Measurements from ENCODE around the gene SUSD4. TPM values are rescaled to one million over a fixed set of nuclear protein-coding genes. Genes with fewer than 3 reads are reported as not detected.

Gene SUSD4
- total and polyA plus RNA-seq, 2 of the 4 experiments (the other 2 are of a cell fraction), result 1.8 to 2.7 TPM

GRCh38 chr1:223312273-223312672, 51.7 kb downstream of the SUSD4 start:
- no peak overlapping the region for H3K4me2 ChIP-seq (ENCODE audit: low read depth, low read length)
- intact Hi-C loops (cut with micrococcal nuclease) (no loop called here), dilution Hi-C loops (cut with HindIII; ENCODE audit: low sequenced_read_pairs, unreplicated experiment) (no loop called here), in situ Hi-C loops (cut with MboI; ENCODE audit: low sequenced_read_pairs) (no loop called here)
- H3K27ac ChIP-seq (ENCODE audit: insufficient read depth, low read length), result no peak overlapping the region
- H2AK9ac ChIP-seq (replicated peaks; ENCODE audit: low read depth, low read length, poor library complexity), result no peak overlapping the region
- no peaks in the 10 kb centered on the region for H3K9me1 ChIP-seq (ENCODE audit: insufficient read depth, low read length)
- H3K4ac ChIP-seq (ENCODE audit: low read depth, low read length), result no peak overlapping the region
- H3K27me3 ChIP-seq (ENCODE audit: control insufficient read depth, insufficient read depth, low read length), result peaks cover 2% of the 10 kb centered on the region
- BruUV-seq (replicated peaks), result no TSS peak
- H3K9ac ChIP-seq (ENCODE audit: low read depth, low read length), result no peak overlapping the region
- H2AFZ ChIP-seq (replicated peaks; ENCODE audit: low read length, poor library complexity), result no peak overlapping the region
- H3K14ac ChIP-seq (replicated peaks; ENCODE audit: low read depth, low read length), result no peak overlapping the region
- no peaks in the 10 kb centered on the region for H3K9me3 ChIP-seq (ENCODE audit: control insufficient read depth, insufficient read depth, low read length)
- no peak overlapping the region for H3K4me3 ChIP-seq (ENCODE audit: insufficient read depth, low read depth, low read length)
- no peaks in the 10 kb centered on the region for H4K20me1 ChIP-seq (ENCODE audit: insufficient read depth, low read length)
- no peak overlapping the region for H2AK5ac ChIP-seq (ENCODE audit: low read depth, low read length)
- no peak overlapping the region for H4K5ac ChIP-seq (ENCODE audit: low read depth, low read length)
- H3K23ac ChIP-seq (ENCODE audit: low read depth, low read length), result no peak overlapping the region
- no peak for TF ChIP-seq ELK1 (IDR thresholded peaks at IDR 0.05; ENCODE audit: borderline replicate concordance, low read depth, low read length)
- TF ChIP-seq RAD21 (IDR thresholded peaks at IDR 0.05; ENCODE audit: low read length), result no peak
- no peak for TF ChIP-seq RFX5 (IDR thresholded peaks at IDR 0.05; ENCODE audit: low read depth, low read length)
- TF ChIP-seq SMC3 (IDR thresholded peaks at IDR 0.05; ENCODE audit: low read depth, low read length), result no peak
- TF ChIP-seq POLR2A (IDR thresholded peaks at IDR 0.05; ENCODE audit: low read depth, low read length), result no peak
- TF ChIP-seq RCOR1 (IDR thresholded peaks at IDR 0.05; ENCODE audit: insufficient replicate concordance, low read length), result no peak
- TF ChIP-seq FOS (IDR thresholded peaks at IDR 0.05; ENCODE audit: low read depth, low read length), result no peak
- no peak for TF ChIP-seq MAZ (IDR thresholded peaks at IDR 0.05; ENCODE audit: borderline replicate concordance, low read depth, low read length)
- no peak for TF ChIP-seq CEBPB (IDR thresholded peaks at IDR 0.05; ENCODE audit: low read depth, low read length)
- no peak for TF ChIP-seq BHLHE40 (IDR thresholded peaks at IDR 0.05; ENCODE audit: low read depth, low read length)
- no peak for TF ChIP-seq CHD1 (IDR thresholded peaks at IDR 0.05; ENCODE audit: low read depth, low read length)
- no peak overlapping the region for H4K91ac ChIP-seq (ENCODE audit: insufficient read depth, low read depth, low read length)
- no peak overlapping the region for H2BK120ac ChIP-seq (ENCODE audit: low read depth, low read length)
- H4K8ac ChIP-seq (ENCODE audit: low read depth in 2 of 2, low read length in 2 of 2), result no peak overlapping the region
- no peaks in the 10 kb centered on the region for H3K79me1 ChIP-seq (ENCODE audit: low read depth in 1 of 2, low read length in 2 of 2)
- no CpG with 5 or more reads among the region's 2 CpGs for WGBS, 2 experiments (ENCODE audit: extremely low coverage in 2 of 2, insufficient read length in 1 of 2)
- no peak for ATAC-seq (ENCODE audit: low read depth)
- ChIA-PET CTCF (no interaction called here), POLR2A (ENCODE audit: unreplicated experiment) (no interaction called here)
- no peak for DNase-seq
- H2BK20ac ChIP-seq (ENCODE audit: low read depth, low read length), result no peak overlapping the region
- H3K4me1 ChIP-seq (ENCODE audit: control insufficient read depth, insufficient read depth, low read length), result no peaks in the 10 kb centered on the region
- H3K56ac ChIP-seq (ENCODE audit: extremely low read depth, insufficient read depth, low read length), result no peak overlapping the region
- H2BK15ac ChIP-seq (ENCODE audit: low read depth, low read length), result no peak overlapping the region
- H2BK5ac ChIP-seq (ENCODE audit: low read depth, low read length, poor library complexity, severe bottlenecking), result no peak overlapping the region
- H3K18ac ChIP-seq (ENCODE audit: low read depth, low read length), result no peak overlapping the region
- H3K36me3 ChIP-seq (ENCODE audit: control insufficient read depth, insufficient read depth, low read length), result no peaks in the 10 kb centered on the region
